GM23338 (cell line): ENCODE measurements around the gene TNFRSF19.

Source experiments
- CREB1 ChIP-seq: fragments of 250-450 bp; sonication (Bioruptor Pico); IDR thresholded peaks from 2 replicates; pipeline ENCODE4 v1.5.0; 2020; ENCODE audit warnings: low read depth, mild to moderate bottlenecking, moderate library complexity
- EZH2 ChIP-seq: fragments of 200-600 bp; sonication (generic); IDR thresholded peaks from one replicate; pipeline ENCODE4 v1.8.0; 2017; ENCODE audit warnings: antibody characterized with exemption, mild to moderate bottlenecking, low read depth; ENCODE audit not compliant: unreplicated experiment
- EZH2phosphoT487 ChIP-seq: fragments of 200-600 bp; sonication (generic); IDR thresholded peaks from one replicate; pipeline ENCODE4 v1.8.1; 2018; ENCODE audit warnings: antibody characterized with exemption; ENCODE audit not compliant: unreplicated experiment
- JUNB ChIP-seq: IDR thresholded peaks from one replicate; pipeline ENCODE4 v1.6.1; 2016; ENCODE audit warnings: antibody characterized with exemption; ENCODE audit not compliant: unreplicated experiment
- NANOG ChIP-seq: IDR thresholded peaks from 2 replicates; pipeline ENCODE4 v1.6.1; 2016; ENCODE audit warnings: antibody characterized with exemption, borderline replicate concordance
- POLR2AphosphoS5 ChIP-seq: IDR thresholded peaks from 2 replicates; pipeline ENCODE4 v1.6.1; 2016; ENCODE audit warnings: antibody characterized with exemption, low read depth
- STAT1 ChIP-seq: IDR thresholded peaks from one replicate; pipeline ENCODE4 v1.6.1; 2016; ENCODE audit warnings: antibody characterized with exemption; ENCODE audit not compliant: unreplicated experiment
- ZNF331 ChIP-seq: fragments of 250-450 bp; sonication (Bioruptor Pico); IDR thresholded peaks from 2 replicates; pipeline ENCODE4 v1.5.0; 2020; ENCODE audit warnings: low read depth, mild to moderate bottlenecking, moderate library complexity
- TF ChIP-seq, protein P1 (sequence below), 2 experiments: fragments of 200-600 bp in 1 of 2; sonication (generic) in 1 of 2; conservative IDR thresholded peaks; 2 replicates each; pipeline versions ENCODE4 v1.5.1 to v1.6.1; 2016 to 2017; ENCODE audit warnings: antibody characterized with exemption in 2 of 2, low read depth in 2 of 2, mild to moderate bottlenecking in 2 of 2, moderate library complexity in 1 of 2
- TF ChIP-seq, protein P2 (sequence below): IDR thresholded peaks from one replicate; pipeline ENCODE4 v1.6.1; 2018; ENCODE audit warnings: antibody characterized with exemption; ENCODE audit not compliant: unreplicated experiment
- TF ChIP-seq, protein P3 (sequence below): IDR thresholded peaks from 2 replicates; pipeline ENCODE4 v1.6.1; 2016; ENCODE audit warnings: antibody characterized with exemption
- TF ChIP-seq, protein P4 (sequence below): fragments of 250-450 bp; sonication (Bioruptor Pico); IDR thresholded peaks from 2 replicates; pipeline ENCODE4 v1.5.0; 2020; ENCODE audit warnings: mild to moderate bottlenecking, moderate library complexity

DNA sequence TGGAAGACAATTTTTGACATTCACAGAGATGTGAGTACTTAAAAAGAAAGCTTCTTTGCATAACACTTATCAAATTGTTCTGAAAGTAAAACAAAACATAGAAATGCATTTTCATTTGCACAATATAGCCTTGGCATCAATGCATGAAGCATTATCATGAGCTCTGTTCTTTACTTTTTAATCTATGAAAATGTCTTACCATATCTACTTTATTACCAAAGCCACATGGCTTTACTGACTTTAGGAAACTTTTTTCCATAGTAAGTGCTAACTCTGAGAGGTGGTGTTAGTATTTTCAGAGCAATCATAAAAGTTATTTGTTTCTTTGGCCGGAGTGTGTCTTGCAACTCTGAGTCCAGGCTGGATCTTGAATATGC lies 10.5 kb downstream of the TNFRSF19 start:
- TF ChIP-seq, protein P1, sequence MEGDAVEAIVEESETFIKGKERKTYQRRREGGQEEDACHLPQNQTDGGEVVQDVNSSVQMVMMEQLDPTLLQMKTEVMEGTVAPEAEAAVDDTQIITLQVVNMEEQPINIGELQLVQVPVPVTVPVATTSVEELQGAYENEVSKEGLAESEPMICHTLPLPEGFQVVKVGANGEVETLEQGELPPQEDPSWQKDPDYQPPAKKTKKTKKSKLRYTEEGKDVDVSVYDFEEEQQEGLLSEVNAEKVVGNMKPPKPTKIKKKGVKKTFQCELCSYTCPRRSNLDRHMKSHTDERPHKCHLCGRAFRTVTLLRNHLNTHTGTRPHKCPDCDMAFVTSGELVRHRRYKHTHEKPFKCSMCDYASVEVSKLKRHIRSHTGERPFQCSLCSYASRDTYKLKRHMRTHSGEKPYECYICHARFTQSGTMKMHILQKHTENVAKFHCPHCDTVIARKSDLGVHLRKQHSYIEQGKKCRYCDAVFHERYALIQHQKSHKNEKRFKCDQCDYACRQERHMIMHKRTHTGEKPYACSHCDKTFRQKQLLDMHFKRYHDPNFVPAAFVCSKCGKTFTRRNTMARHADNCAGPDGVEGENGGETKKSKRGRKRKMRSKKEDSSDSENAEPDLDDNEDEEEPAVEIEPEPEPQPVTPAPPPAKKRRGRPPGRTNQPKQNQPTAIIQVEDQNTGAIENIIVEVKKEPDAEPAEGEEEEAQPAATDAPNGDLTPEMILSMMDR (conservative IDR thresholded peaks at IDR 0.05; ENCODE audit: low read depth in 2 of 2): no peak
- TF ChIP-seq, protein P2, sequence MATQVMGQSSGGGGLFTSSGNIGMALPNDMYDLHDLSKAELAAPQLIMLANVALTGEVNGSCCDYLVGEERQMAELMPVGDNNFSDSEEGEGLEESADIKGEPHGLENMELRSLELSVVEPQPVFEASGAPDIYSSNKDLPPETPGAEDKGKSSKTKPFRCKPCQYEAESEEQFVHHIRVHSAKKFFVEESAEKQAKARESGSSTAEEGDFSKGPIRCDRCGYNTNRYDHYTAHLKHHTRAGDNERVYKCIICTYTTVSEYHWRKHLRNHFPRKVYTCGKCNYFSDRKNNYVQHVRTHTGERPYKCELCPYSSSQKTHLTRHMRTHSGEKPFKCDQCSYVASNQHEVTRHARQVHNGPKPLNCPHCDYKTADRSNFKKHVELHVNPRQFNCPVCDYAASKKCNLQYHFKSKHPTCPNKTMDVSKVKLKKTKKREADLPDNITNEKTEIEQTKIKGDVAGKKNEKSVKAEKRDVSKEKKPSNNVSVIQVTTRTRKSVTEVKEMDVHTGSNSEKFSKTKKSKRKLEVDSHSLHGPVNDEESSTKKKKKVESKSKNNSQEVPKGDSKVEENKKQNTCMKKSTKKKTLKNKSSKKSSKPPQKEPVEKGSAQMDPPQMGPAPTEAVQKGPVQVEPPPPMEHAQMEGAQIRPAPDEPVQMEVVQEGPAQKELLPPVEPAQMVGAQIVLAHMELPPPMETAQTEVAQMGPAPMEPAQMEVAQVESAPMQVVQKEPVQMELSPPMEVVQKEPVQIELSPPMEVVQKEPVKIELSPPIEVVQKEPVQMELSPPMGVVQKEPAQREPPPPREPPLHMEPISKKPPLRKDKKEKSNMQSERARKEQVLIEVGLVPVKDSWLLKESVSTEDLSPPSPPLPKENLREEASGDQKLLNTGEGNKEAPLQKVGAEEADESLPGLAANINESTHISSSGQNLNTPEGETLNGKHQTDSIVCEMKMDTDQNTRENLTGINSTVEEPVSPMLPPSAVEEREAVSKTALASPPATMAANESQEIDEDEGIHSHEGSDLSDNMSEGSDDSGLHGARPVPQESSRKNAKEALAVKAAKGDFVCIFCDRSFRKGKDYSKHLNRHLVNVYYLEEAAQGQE: no peak
- TF ChIP-seq EZH2: no peak
- TF ChIP-seq JUNB: no peak
- TF ChIP-seq POLR2AphosphoS5: no peak
- TF ChIP-seq, protein P3, sequence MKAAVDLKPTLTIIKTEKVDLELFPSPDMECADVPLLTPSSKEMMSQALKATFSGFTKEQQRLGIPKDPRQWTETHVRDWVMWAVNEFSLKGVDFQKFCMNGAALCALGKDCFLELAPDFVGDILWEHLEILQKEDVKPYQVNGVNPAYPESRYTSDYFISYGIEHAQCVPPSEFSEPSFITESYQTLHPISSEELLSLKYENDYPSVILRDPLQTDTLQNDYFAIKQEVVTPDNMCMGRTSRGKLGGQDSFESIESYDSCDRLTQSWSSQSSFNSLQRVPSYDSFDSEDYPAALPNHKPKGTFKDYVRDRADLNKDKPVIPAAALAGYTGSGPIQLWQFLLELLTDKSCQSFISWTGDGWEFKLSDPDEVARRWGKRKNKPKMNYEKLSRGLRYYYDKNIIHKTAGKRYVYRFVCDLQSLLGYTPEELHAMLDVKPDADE: no peak
- TF ChIP-seq CREB1 (CRISPR knock-in tag): no peak
- TF ChIP-seq EZH2phosphoT487: no peak
- TF ChIP-seq ZNF331 (CRISPR knock-in tag): no peak
- no peak for TF ChIP-seq STAT1
- no peak for TF ChIP-seq NANOG
- TF ChIP-seq, protein P4, sequence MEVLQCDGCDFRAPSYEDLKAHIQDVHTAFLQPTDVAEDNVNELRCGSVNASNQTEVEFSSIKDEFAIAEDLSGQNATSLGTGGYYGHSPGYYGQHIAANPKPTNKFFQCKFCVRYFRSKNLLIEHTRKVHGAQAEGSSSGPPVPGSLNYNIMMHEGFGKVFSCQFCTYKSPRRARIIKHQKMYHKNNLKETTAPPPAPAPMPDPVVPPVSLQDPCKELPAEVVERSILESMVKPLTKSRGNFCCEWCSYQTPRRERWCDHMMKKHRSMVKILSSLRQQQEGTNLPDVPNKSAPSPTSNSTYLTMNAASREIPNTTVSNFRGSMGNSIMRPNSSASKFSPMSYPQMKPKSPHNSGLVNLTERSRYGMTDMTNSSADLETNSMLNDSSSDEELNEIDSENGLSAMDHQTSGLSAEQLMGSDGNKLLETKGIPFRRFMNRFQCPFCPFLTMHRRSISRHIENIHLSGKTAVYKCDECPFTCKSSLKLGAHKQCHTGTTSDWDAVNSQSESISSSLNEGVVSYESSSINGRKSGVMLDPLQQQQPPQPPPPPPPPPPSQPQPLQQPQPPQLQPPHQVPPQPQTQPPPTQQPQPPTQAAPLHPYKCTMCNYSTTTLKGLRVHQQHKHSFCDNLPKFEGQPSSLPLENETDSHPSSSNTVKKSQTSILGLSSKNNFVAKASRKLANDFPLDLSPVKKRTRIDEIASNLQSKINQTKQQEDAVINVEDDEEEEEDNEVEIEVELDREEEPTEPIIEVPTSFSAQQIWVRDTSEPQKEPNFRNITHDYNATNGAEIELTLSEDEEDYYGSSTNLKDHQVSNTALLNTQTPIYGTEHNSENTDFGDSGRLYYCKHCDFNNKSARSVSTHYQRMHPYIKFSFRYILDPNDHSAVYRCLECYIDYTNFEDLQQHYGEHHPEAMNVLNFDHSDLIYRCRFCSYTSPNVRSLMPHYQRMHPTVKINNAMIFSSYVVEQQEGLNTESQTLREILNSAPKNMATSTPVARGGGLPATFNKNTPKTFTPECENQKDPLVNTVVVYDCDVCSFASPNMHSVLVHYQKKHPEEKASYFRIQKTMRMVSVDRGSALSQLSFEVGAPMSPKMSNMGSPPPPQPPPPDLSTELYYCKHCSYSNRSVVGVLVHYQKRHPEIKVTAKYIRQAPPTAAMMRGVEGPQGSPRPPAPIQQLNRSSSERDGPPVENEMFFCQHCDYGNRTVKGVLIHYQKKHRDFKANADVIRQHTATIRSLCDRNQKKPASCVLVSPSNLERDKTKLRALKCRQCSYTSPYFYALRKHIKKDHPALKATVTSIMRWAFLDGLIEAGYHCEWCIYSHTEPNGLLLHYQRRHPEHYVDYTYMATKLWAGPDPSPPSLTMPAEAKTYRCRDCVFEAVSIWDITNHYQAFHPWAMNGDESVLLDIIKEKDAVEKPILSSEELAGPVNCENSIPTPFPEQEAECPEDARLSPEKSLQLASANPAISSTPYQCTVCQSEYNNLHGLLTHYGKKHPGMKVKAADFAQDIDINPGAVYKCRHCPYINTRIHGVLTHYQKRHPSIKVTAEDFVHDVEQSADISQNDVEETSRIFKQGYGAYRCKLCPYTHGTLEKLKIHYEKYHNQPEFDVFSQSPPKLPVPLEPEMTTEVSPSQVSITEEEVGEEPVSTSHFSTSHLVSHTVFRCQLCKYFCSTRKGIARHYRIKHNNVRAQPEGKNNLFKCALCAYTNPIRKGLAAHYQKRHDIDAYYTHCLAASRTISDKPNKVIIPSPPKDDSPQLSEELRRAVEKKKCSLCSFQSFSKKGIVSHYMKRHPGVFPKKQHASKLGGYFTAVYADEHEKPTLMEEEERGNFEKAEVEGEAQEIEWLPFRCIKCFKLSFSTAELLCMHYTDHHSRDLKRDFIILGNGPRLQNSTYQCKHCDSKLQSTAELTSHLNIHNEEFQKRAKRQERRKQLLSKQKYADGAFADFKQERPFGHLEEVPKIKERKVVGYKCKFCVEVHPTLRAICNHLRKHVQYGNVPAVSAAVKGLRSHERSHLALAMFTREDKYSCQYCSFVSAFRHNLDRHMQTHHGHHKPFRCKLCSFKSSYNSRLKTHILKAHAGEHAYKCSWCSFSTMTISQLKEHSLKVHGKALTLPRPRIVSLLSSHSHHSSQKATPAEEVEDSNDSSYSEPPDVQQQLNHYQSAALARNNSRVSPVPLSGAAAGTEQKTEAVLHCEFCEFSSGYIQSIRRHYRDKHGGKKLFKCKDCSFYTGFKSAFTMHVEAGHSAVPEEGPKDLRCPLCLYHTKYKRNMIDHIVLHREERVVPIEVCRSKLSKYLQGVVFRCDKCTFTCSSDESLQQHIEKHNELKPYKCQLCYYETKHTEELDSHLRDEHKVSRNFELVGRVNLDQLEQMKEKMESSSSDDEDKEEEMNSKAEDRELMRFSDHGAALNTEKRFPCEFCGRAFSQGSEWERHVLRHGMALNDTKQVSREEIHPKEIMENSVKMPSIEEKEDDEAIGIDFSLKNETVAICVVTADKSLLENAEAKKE (CRISPR knock-in tag): no peak
